Colonic mucosa (tissue), 4 donors: Measurements from ENCODE around the gene UBE2QL1. TPM values are rescaled to one million over a fixed set of nuclear protein-coding genes. Genes with fewer than 3 reads are reported as not detected.

Experiments
- DNase-seq: peaks from one replicate; pipeline ENCODE4 v3.0.0-alpha.2; 2020
- H3K27ac ChIP-seq: fragments of 200-600 bp; one replicate; pipeline ENCODE4 v1.8.0; 2021
- H3K27me3 ChIP-seq: fragments of 200-600 bp; one replicate; pipeline ENCODE4 v1.8.0; 2021
- H3K36me3 ChIP-seq: fragments of 200-600 bp; one replicate; pipeline ENCODE4 v1.8.0; 2021
- H3K4me1 ChIP-seq: fragments of 200-600 bp; one replicate; pipeline ENCODE4 v1.8.0; 2021; ENCODE audit warnings: mild to moderate bottlenecking
- H3K4me3 ChIP-seq: fragments of 200-600 bp; one replicate; pipeline ENCODE4 v1.8.0; 2021
- H3K9ac ChIP-seq, 2 donors: one replicate each; pipeline ENCODE4 v1.7.0; 2013; ENCODE audit warnings: control low read depth in 2 of 2, low read depth in 2 of 2, low read length in 2 of 2
- H3K9me3 ChIP-seq: fragments of 200-600 bp; one replicate; pipeline ENCODE4 v1.8.0; 2021
- CTCF ChIP-seq: fragments of 200-600 bp; IDR thresholded peaks from one replicate; pipeline ENCODE4 v1.8.0; 2022; ENCODE audit warnings: antibody characterized with exemption, mild to moderate bottlenecking
- intact Hi-C: fragments of 100-400 bp; cut with DNase I; formaldehyde crosslinking; loops from one replicate; pipeline ENCODE4 v1.14.1; 2022
- total RNA-seq, 2 donors: library from RNA; stranded (reverse); fragmentation: NEBNext Ultra II Directional in 1 of 2; extraction: Animal tissue kit (Norgen Biotek cat#: 25700) in 1 of 2; gene quantifications; one replicate each; pipeline ENCODE4 v1.2.1, GENCODE V29; 2021
- donor health status: healthy.
- donor health status: DM: no; HTN: no; CAD: no.
- donor health status: DM: no; HTN: no; CAD: no.

Gene UBE2QL1
- total RNA-seq, 2 donors from 2014 or later: 0.12 to 0.35 TPM

GRCh38 chr5:6419340-6419852, 29.3 kb upstream of the UBE2QL1 start:
- intact Hi-C loops: no loop called here
- no peak for DNase-seq

GRCh38 chr5:6423327-6424109, 25.1 kb upstream of the UBE2QL1 start:
- H3K36me3 ChIP-seq: no peaks in the 10 kb centered on the region
- intact Hi-C loops: no loop called here

More at GRCh38 chr5:6419340-6419852, 29.3 kb upstream of the UBE2QL1 start:
- H3K4me3 ChIP-seq: no peak overlapping the region
- H3K36me3 ChIP-seq: no peaks in the 10 kb centered on the region
- no peaks in the 10 kb centered on the region for H3K27me3 ChIP-seq
- no peak overlapping the region for H3K9ac ChIP-seq
- TF ChIP-seq CTCF: no peak
- no peaks in the 10 kb centered on the region for H3K9me3 ChIP-seq
- no peaks in the 10 kb centered on the region for H3K4me1 ChIP-seq
- no peak overlapping the region for H3K27ac ChIP-seq

GRCh38 chr5:6424110-6424659, 24.5 kb upstream of the UBE2QL1 start:
- intact Hi-C loops: no loop called here
- Histone ChIP-seq H3K9me3 (no peaks in the 10 kb centered on the region), H3K4me3 (no peak overlapping the region), H3K27me3 (no peaks in the 10 kb centered on the region), H3K4me1 (no peaks in the 10 kb centered on the region), H3K27ac (no peak overlapping the region), H3K9ac (no peak overlapping the region), H3K36me3 (no peaks in the 10 kb centered on the region)
- no peak for DNase-seq
- no peak for TF ChIP-seq CTCF

More at GRCh38 chr5:6423327-6424109, 25.1 kb upstream of the UBE2QL1 start:
- H3K4me1 ChIP-seq: no peaks in the 10 kb centered on the region
- H3K9me3 ChIP-seq: no peaks in the 10 kb centered on the region
- H3K27me3 ChIP-seq: no peaks in the 10 kb centered on the region
- TF ChIP-seq CTCF: no peak
- H3K27ac ChIP-seq: no peak overlapping the region
- H3K9ac ChIP-seq: no peak overlapping the region
- DNase-seq: no peak
- no peak overlapping the region for H3K4me3 ChIP-seq

- no peak for DNase-seq
- Histone ChIP-seq H3K27me3 (no peaks in the 10 kb centered on the region), H3K4me3 (no peak overlapping the region), H3K27ac (no peak overlapping the region), H3K9ac (no peak overlapping the region), H3K36me3 (no peaks in the 10 kb centered on the region), H3K4me1 (no peaks in the 10 kb centered on the region), H3K9me3 (no peaks in the 10 kb centered on the region)
- no peak for TF ChIP-seq CTCF
- intact Hi-C loops: no loop called here
These were observed 24.0 kb upstream of the UBE2QL1 start for GRCh38 chr5:6424700-6425099.

GRCh38 chr5:6427694-6428093, 21.0 kb upstream of the UBE2QL1 start:
- intact Hi-C loops: no loop called here
- Histone ChIP-seq H3K27ac (no peak overlapping the region), H3K9ac (no peak overlapping the region), H3K36me3 (no peaks in the 10 kb centered on the region), H3K27me3 (no peaks in the 10 kb centered on the region), H3K4me1 (no peaks in the 10 kb centered on the region), H3K9me3 (no peaks in the 10 kb centered on the region), H3K4me3 (no peak overlapping the region)
- no peak for DNase-seq
- no peak for TF ChIP-seq CTCF
